Testis (tissue), 3 donors: ENCODE results near the gene TACC3. TPM values are rescaled to one million over a fixed set of nuclear protein-coding genes. Genes with fewer than 3 reads are reported as not detected.

ENCODE experiments used
- DNase-seq: peaks from one replicate; pipeline ENCODE4 v3.0.0-alpha.2; 2019
- H3K27ac ChIP-seq, 2 donors: fragments of 200-600 bp; sonication (generic); one replicate each; pipeline ENCODE4 v1.5.1; 2019
- H3K27me3 ChIP-seq: fragments of 200-600 bp; sonication (generic); one replicate; pipeline ENCODE4 v1.5.1; 2019
- H3K36me3 ChIP-seq: fragments of 200-600 bp; sonication (generic); one replicate; pipeline ENCODE4 v1.5.1; 2017; ENCODE audit warnings: low read depth; ENCODE audit errors: missing control alignments
- H3K4me1 ChIP-seq: fragments of 200-600 bp; sonication (generic); one replicate; pipeline ENCODE4 v1.5.1; 2019
- H3K4me3 ChIP-seq, 2 donors: fragments of 200-600 bp; sonication (generic); one replicate each; pipeline ENCODE4 v1.5.1; 2017 to 2019
- H3K9me3 ChIP-seq: fragments of 200-600 bp; sonication (generic); one replicate; pipeline ENCODE4 v1.5.1; 2017
- CTCF ChIP-seq, 3 experiments: fragments of 450-650 bp in 2 of 3; fragments of 200-600 bp in 1 of 3; sonication (generic) in 1 of 3; IDR thresholded peaks; one replicate each; pipeline ENCODE4 v1.5.1; 2016 to 2019; ENCODE audit warnings: antibody characterized with exemption in 3 of 3, mild to moderate bottlenecking in 2 of 3, moderate library complexity in 1 of 3
- POLR2A ChIP-seq: fragments of 450-650 bp; IDR thresholded peaks from one replicate; pipeline ENCODE4 v1.6.1; 2017; ENCODE audit warnings: antibody characterized with exemption, mild to moderate bottlenecking, moderate library complexity
- WGBS, 2 donors: methylation state at CpG; one replicate each; pipeline ENCODE4 v1.1.5; 2018; 5-methylcytosine and 5-hydroxymethylcytosine counted together
- intact Hi-C: fragments of 100-400 bp; cut with DNase I; formaldehyde crosslinking; loops from one replicate; pipeline ENCODE4 v1.15.1; 2023; ENCODE audit warnings: low total_unique reads
- polyA plus RNA-seq: library from polyadenylated mRNA; stranded (reverse); fragments of 350-450 nt; fragmentation: Illumina TruSeq; extraction: RNeasy Lipid Tissue Mini Kit (QIAGEN cat#74804); gene quantifications from one replicate; pipeline ENCODE4 v1.2.3, GENCODE V29; 2014; ENCODE audit warnings: low read depth, low replicate concordance; ENCODE audit not compliant: insufficient read depth
- total RNA-seq, 2 donors: library from RNA; depleted of rRNA; stranded (reverse); fragments of >200 nt; gene quantifications; one replicate each; pipeline ENCODE4 v1.2.3, GENCODE V29; 2016

Gene TACC3
- total and polyA plus RNA-seq, 3 donors from 2014 or later = 82.9 to 158 (median 112) TPM

DNA sequence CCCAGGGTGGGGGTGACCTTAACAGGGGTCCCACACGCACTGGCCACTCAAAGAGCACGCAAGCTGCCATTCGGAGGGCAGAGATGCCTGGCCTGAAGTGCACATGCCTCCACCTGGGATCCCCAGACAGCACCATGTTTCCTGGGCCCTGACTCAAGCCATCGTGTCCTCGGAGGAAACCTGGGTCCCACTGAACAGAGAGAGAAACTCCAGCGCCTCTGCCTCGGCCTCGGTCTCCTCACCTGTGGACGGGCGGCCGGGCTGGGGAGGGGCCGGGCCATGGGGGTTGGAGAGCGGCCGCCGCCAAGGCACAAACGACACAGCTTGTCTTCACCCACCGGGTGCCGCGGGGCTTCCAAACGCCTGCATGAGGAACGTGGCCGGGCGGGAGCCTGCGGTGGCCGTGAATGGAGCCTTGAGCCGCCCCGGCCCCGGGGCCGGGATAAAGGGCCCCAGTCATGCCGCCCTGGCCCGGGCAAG, 41.8 kb downstream of the TACC3 start:
- H3K4me3 ChIP-seq = no peak overlapping the region
- intact Hi-C loops = no loop called here

GRCh38 chr4:1763550-1764080, 42.3 kb downstream of the TACC3 start:
- no peaks in the 10 kb centered on the region for H3K9me3 ChIP-seq
- H3K36me3 ChIP-seq = no peaks in the 10 kb centered on the region
- WGBS, 2 donors = 17 to 25% methylated on average over 1 to 33 of the region's 36 CpGs
- no peak for TF ChIP-seq POLR2A
- TF ChIP-seq CTCF (IDR thresholded peaks at IDR 0.05) = no peak
- H3K4me3 ChIP-seq = no peak overlapping the region
- peaks cover 10% of the 10 kb centered on the region for H3K4me1 ChIP-seq
- intact Hi-C loops = no loop called here
- peak; percentile 52 for DNase-seq
- H3K27ac ChIP-seq = no peak overlapping the region
- H3K27me3 ChIP-seq = no peaks in the 10 kb centered on the region

More for the DNA sequence above, 41.8 kb downstream of the TACC3 start:
- no peak for DNase-seq
- no peaks in the 10 kb centered on the region for H3K36me3 ChIP-seq
- TF ChIP-seq CTCF (IDR thresholded peaks at IDR 0.05) = no peak
- no peak for TF ChIP-seq POLR2A
- no peaks in the 10 kb centered on the region for H3K27me3 ChIP-seq
- WGBS, 2 donors = 38 to 47% methylated on average over 15 to 31 of the region's 31 CpGs
- no peak overlapping the region for H3K27ac ChIP-seq
- no peaks in the 10 kb centered on the region for H3K9me3 ChIP-seq
- H3K4me1 ChIP-seq = peaks cover 10% of the 10 kb centered on the region

DNA sequence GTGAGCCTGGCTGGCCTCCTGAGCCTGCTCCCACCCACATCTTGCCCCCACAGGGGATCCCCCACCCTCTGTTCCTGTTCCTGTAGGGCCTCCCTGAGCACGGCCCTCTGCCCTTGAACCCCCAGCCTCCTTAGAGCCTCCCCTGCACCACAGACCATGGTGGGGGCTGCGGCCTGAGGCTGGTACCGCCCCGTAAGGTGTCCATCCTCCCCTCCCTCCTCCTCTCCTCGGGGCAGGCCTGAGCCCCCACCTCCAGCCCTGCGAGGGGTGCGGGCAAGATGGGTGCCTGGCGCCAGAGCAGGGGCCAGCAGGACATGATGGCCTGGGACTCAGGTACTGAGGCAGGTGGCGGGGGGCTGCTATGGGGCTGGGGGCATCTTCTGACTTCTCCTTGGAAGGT, 43.3 kb downstream of the TACC3 start:
- intact Hi-C loops = no loop called here
- H3K9me3 ChIP-seq = no peaks in the 10 kb centered on the region
- H3K36me3 ChIP-seq = no peaks in the 10 kb centered on the region
- 90 to 97% methylated on average over 6 to 8 of the region's 9 CpGs for whole genome bisulfite sequencing, 2 donors
- H3K27ac ChIP-seq = no peak overlapping the region
- no peaks in the 10 kb centered on the region for H3K27me3 ChIP-seq
- TF ChIP-seq CTCF (IDR thresholded peaks at IDR 0.05) (no peak), POLR2A (no peak)
- DNase-seq = no peak
- peaks cover 10% of the 10 kb centered on the region for H3K4me1 ChIP-seq
- H3K4me3 ChIP-seq = no peak overlapping the region

GRCh38 chr4:1765409-1766072, 44.2 kb downstream of the TACC3 start:
- DNase-seq = no peak
- H3K9me3 ChIP-seq = no peaks in the 10 kb centered on the region
- peaks cover 10% of the 10 kb centered on the region for H3K4me1 ChIP-seq
- H3K4me3 ChIP-seq = no peak overlapping the region
- no peaks in the 10 kb centered on the region for H3K36me3 ChIP-seq
- WGBS, 2 donors = 86 to 88% methylated on average over 10 of the region's 10 CpGs
- no peaks in the 10 kb centered on the region for H3K27me3 ChIP-seq
- no peak for TF ChIP-seq POLR2A
- TF ChIP-seq CTCF (IDR thresholded peaks at IDR 0.05) = no peak
- intact Hi-C loops = no loop called here
- H3K27ac ChIP-seq = no peak overlapping the region
